ENCODE data around the gene SCNN1A. TPM values are rescaled to one million over a fixed set of nuclear protein-coding genes. Genes with fewer than 3 reads are reported as not detected.

The SCNN1A gene
- total RNA-seq, 1 experiment from 2014 or later = 118 TPM

DNA sequence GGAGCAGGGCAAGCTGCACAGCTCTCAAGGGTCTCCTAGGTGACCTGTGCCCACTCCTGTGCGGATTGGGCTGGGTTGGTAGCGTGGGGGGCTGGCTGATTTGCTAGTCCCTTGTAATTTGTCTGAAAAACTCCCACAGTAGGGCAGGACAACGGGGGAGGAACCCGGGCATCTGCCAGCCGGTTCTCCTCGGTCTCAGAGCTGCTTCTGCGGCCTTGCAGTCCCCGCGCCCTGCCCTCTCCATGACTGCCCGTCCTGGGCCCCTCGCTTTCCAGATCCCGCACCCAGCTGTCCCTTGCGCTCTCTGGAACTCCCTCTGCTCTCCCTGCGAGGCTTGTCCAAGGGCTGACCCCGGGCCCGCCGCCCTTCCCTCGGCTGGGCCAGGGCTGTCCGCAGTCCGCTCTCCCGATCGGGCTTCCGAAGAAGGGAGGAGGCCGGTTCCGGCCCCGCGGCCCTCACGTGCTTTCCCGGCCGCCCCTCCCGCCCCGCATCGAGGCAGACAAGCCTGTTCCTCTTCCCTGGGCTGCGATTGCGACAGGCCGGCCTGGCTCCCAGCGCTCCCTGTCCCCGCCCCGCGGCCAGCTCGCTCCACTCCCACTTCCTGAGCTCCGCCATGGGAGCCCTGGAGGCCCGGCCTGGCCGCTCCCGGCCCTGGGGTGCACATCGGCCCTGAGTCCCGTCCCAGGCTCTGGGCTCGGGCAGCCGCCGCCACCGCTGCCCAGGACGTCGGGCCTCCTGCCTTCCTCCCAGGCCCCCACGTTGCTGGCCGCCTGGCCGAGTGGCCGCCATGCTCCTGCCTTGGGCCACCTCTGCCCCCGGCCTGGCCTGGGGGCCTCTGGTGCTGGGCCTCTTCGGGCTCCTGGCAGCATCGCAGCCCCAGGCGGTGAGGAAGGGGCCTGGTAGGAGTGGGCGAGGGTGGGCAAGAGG is 8.5 kb upstream of the SCNN1A start, which contains the start of gene LTBR:
TSS of gene LTBR (plus strand) at position 591 of the 927 bp plus-strand sequence. CDS start at position 788, 197 bp downstream.
- CTCF ChIA-PET = no interaction called here
- Histone ChIP-seq H3K9me2 (ENCODE audit: insufficient read depth) (no peaks in the 10 kb centered on the region), H3K27ac (ENCODE audit: low read depth, low read length) (peak within 1 kb of the TSS; percentile 99), H3K9me3 (ENCODE audit: control insufficient read depth in 1 of 2, insufficient read depth in 1 of 2, low read depth in 1 of 2, low read length in 2 of 2) (no peaks in the 10 kb centered on the region), H3K27me3 (ENCODE audit: insufficient read depth, low read length) (no peaks in the 10 kb centered on the region), H4K20me1 (ENCODE audit: insufficient read depth) (no peaks in the 10 kb centered on the region), H3K4me2 (ENCODE audit: low read length) (peak within 1 kb of the TSS; percentile 86), H3K79me2 (ENCODE audit: insufficient read depth, low read length) (peaks cover 56% of the 10 kb centered on the region), H3K4me1 (ENCODE audit: control insufficient read depth in 1 of 2, insufficient read depth in 2 of 2, low read length in 2 of 2) (peaks cover 19 to 40% of the 10 kb centered on the region in 2 experiments), H2AFZ (ENCODE audit: low read depth, low read length, poor library complexity, severe bottlenecking) (no peak within 1 kb of the TSS), H3K4me3 (replicated peaks in 1 of 2; ENCODE audit: low read depth in 1 of 2, low read length in 2 of 2) (peak within 1 kb of the TSS; percentile 77 to 87), H3K9ac (ENCODE audit: low read length) (peak within 1 kb of the TSS; percentile 93), H3K36me3 (ENCODE audit: control insufficient read depth in 1 of 2, insufficient read depth in 2 of 2, low read length in 2 of 2) (peaks cover 12 to 29% of the 10 kb centered on the region in 2 experiments; a peak in 3 of 4 replicates)
- RAD21 ChIA-PET (ENCODE audit: low non-redundant PET in 1 of 2, low total read pairs in 2 of 2, uncharacterized antibody in 2 of 2, unreplicated experiment in 2 of 2) = interaction anchor here (0.5 to 1.0 kb wide), 4 partner anchors 38 to 188 kb away, joined by 3 to 5 read pairs (median 3); no protein-coding TSS in a partner anchor
- intact Hi-C loops (cut with micrococcal nuclease) = loop anchor here (1.0 kb wide), 1 partner anchor 48 kb away; no protein-coding TSS in a partner anchor
- ATAC-seq (peak; percentile 84), DNase-seq (ENCODE audit: low read depth, low spot score) (no peak)
- POLR2A ChIA-PET = interaction anchor here (0.9 to 1.1 kb wide), 5 partner anchors 9 to 87 kb away, joined by 3 to 6 read pairs (median 4); partner anchors contain the start of gene VAMP1
- BruUV-seq (replicated peaks) = TSS peak; percentile 72
- TF ChIP-seq JUND (IDR thresholded peaks at IDR 0.05) = no peak
- TF ChIP-seq POLR2A (IDR thresholded peaks at IDR 0.05; ENCODE audit: borderline replicate concordance, extremely low read depth, insufficient read depth, insufficient read length) = no peak
- TF ChIP-seq ELF1 (IDR thresholded peaks at IDR 0.05; ENCODE audit: borderline replicate concordance, low read depth) = no peak
- TF ChIP-seq EGR1 (IDR thresholded peaks at IDR 0.05; ENCODE audit: low read depth) = no peak
- peak; percentile 23 for TF ChIP-seq YY1 (IDR thresholded peaks at IDR 0.05; ENCODE audit: extremely low read depth, insufficient replicate concordance, low read depth, low read length)
- TF ChIP-seq CBX3 (IDR thresholded peaks at IDR 0.05; ENCODE audit: low read depth) = no peak
- peak; percentile 68 for TF ChIP-seq POLR2AphosphoS5 (IDR thresholded peaks at IDR 0.05; ENCODE audit: low read depth, low read length)
- no peak for TF ChIP-seq SP1 (IDR thresholded peaks at IDR 0.05; ENCODE audit: low read depth)
- no peak for TF ChIP-seq EZH2 (IDR thresholded peaks at IDR 0.05)
- no peak for TF ChIP-seq ZBTB33 (IDR thresholded peaks at IDR 0.05; ENCODE audit: extremely low read depth, insufficient replicate concordance, low read length)
- TF ChIP-seq, protein P1, sequence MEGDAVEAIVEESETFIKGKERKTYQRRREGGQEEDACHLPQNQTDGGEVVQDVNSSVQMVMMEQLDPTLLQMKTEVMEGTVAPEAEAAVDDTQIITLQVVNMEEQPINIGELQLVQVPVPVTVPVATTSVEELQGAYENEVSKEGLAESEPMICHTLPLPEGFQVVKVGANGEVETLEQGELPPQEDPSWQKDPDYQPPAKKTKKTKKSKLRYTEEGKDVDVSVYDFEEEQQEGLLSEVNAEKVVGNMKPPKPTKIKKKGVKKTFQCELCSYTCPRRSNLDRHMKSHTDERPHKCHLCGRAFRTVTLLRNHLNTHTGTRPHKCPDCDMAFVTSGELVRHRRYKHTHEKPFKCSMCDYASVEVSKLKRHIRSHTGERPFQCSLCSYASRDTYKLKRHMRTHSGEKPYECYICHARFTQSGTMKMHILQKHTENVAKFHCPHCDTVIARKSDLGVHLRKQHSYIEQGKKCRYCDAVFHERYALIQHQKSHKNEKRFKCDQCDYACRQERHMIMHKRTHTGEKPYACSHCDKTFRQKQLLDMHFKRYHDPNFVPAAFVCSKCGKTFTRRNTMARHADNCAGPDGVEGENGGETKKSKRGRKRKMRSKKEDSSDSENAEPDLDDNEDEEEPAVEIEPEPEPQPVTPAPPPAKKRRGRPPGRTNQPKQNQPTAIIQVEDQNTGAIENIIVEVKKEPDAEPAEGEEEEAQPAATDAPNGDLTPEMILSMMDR (IDR thresholded peaks at IDR 0.05 in 2 of 3, conservative IDR thresholded peaks at IDR 0.05 in 1 of 3; ENCODE audit: borderline replicate concordance in 1 of 3, insufficient read depth in 1 of 3, low read depth in 2 of 3, low read length in 2 of 3) = no peak
- TF ChIP-seq, protein P2, sequence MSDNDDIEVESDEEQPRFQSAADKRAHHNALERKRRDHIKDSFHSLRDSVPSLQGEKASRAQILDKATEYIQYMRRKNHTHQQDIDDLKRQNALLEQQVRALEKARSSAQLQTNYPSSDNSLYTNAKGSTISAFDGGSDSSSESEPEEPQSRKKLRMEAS (IDR thresholded peaks at IDR 0.05) = no peak
- no peak for TF ChIP-seq CEBPB (IDR thresholded peaks at IDR 0.05; ENCODE audit: low read depth)
- no peak for TF ChIP-seq SIN3A (IDR thresholded peaks at IDR 0.05; ENCODE audit: low read depth)
- TF ChIP-seq SRF (IDR thresholded peaks at IDR 0.05; ENCODE audit: low read depth) = no peak
- TF ChIP-seq, protein P3, sequence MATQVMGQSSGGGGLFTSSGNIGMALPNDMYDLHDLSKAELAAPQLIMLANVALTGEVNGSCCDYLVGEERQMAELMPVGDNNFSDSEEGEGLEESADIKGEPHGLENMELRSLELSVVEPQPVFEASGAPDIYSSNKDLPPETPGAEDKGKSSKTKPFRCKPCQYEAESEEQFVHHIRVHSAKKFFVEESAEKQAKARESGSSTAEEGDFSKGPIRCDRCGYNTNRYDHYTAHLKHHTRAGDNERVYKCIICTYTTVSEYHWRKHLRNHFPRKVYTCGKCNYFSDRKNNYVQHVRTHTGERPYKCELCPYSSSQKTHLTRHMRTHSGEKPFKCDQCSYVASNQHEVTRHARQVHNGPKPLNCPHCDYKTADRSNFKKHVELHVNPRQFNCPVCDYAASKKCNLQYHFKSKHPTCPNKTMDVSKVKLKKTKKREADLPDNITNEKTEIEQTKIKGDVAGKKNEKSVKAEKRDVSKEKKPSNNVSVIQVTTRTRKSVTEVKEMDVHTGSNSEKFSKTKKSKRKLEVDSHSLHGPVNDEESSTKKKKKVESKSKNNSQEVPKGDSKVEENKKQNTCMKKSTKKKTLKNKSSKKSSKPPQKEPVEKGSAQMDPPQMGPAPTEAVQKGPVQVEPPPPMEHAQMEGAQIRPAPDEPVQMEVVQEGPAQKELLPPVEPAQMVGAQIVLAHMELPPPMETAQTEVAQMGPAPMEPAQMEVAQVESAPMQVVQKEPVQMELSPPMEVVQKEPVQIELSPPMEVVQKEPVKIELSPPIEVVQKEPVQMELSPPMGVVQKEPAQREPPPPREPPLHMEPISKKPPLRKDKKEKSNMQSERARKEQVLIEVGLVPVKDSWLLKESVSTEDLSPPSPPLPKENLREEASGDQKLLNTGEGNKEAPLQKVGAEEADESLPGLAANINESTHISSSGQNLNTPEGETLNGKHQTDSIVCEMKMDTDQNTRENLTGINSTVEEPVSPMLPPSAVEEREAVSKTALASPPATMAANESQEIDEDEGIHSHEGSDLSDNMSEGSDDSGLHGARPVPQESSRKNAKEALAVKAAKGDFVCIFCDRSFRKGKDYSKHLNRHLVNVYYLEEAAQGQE (IDR thresholded peaks at IDR 0.05; ENCODE audit: low read depth) = no peak
- TF ChIP-seq TCF7L2 (IDR thresholded peaks at IDR 0.05; ENCODE audit: borderline replicate concordance, extremely low read depth, insufficient read depth, insufficient read length) = peak; percentile 3
- TF ChIP-seq ZFX (IDR thresholded peaks at IDR 0.05) = peak; percentile 99
- TF ChIP-seq FOSL1 (IDR thresholded peaks at IDR 0.05; ENCODE audit: low read depth) = no peak
